Activated B cell treated with CpG ODN at 0.5 μM for 24 hours (primary cell): ENCODE results near the gene TRPM6. TPM values are rescaled to one million over a fixed set of nuclear protein-coding genes. Genes with fewer than 3 reads are reported as not detected.
A peak's percentile ranks its signal among the peaks of the same experiment; 100 is the strongest.

Source experiments
- ATAC-seq: fragments of 200-7000 bp; cut with Tn5 transposase; one replicate; pipeline ENCODE4 v1.10.0; 2021; ENCODE audit warnings: low read depth, mild to moderate bottlenecking, moderate library complexity
- CTCF ChIA-PET: fragments of 350-600 bp; sonication (Branson Sonifier 250); formaldehyde crosslinking; loops from one replicate; lab custom pipeline; 2021; ENCODE audit warnings: antibody characterized with exemption; lab: Charles Lee
- POLR2A ChIA-PET: fragments of 350-600 bp; sonication (Branson Sonifier 250); formaldehyde crosslinking; loops from one replicate; lab custom pipeline; 2021; ENCODE audit warnings: antibody characterized with exemption; lab: Charles Lee
- DNase-seq: peaks from one replicate; pipeline ENCODE4 v3.0.0; 2022
- H3K27ac Mint-ChIP-seq: one replicate; pipeline ENCODE4 v1.8.0; 2020; ENCODE audit warnings: mixed read lengths
- H3K27me3 Mint-ChIP-seq: one replicate; pipeline ENCODE4 v1.8.0; 2021; ENCODE audit warnings: mixed read lengths
- H3K36me3 Mint-ChIP-seq: one replicate; pipeline ENCODE4 v1.8.0; 2021; ENCODE audit warnings: low read depth, mixed read lengths
- H3K4me1 Mint-ChIP-seq: one replicate; pipeline ENCODE4 v1.8.0; 2021; ENCODE audit warnings: mixed read lengths
- H3K4me3 Mint-ChIP-seq: one replicate; pipeline ENCODE4 v1.8.0; 2020; ENCODE audit warnings: mild to moderate bottlenecking, mixed read lengths
- H3K9me3 Mint-ChIP-seq: one replicate; pipeline ENCODE4 v1.8.0; 2020; ENCODE audit warnings: mixed read lengths
- CTCF ChIP-seq: fragments of 200-600 bp; IDR thresholded peaks from one replicate; pipeline ENCODE4 v1.8.0; 2022; ENCODE audit warnings: antibody characterized with exemption, mild to moderate bottlenecking
- intact Hi-C: fragments of 100-400 bp; cut with micrococcal nuclease; formaldehyde crosslinking; loops from one replicate; pipeline ENCODE4 v1.15.1; 2024
- total RNA-seq: library from RNA; stranded (reverse); gene quantifications from 2 replicates; pipeline ENCODE4 v1.2.3, GENCODE V29; 2022

The TRPM6 gene
- total RNA-seq, 1 donor from 2014 or later: not detected

GRCh38 chr9:74795081-74795480, 92.6 kb downstream of the TRPM6 start:
- CTCF ChIA-PET: no interaction called here
- POLR2A ChIA-PET: no interaction called here
- peaks cover 2% of the 10 kb centered on the region for H3K4me1 Mint-ChIP-seq
- no peaks in the 10 kb centered on the region for H3K9me3 Mint-ChIP-seq
- no peak for ATAC-seq
- intact Hi-C loops: no loop called here
- H3K27me3 Mint-ChIP-seq: peaks cover 7% of the 10 kb centered on the region
- no peak overlapping the region for H3K4me3 Mint-ChIP-seq
- TF ChIP-seq CTCF: no peak
- no peak for DNase-seq
- H3K27ac Mint-ChIP-seq: no peak overlapping the region
- no peaks in the 10 kb centered on the region for H3K36me3 Mint-ChIP-seq

DNA sequence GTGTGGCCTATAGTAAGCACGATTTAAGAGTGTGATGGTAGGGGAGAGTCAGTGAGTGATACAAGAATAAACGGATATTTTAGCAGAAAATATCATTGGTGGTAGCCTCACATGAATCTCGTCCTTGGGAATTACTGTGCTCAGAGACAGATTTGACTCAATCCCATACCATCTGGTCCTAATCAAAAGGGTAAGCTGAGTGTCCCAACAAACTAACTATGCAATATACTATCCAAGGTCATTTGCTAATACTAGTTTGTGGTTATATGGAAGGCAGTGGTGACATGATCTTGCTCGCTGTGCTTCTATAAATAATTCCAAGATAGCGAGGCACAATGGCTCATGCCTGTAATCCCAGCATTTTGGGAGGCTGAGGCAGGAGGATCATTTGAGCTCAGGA, 103.2 kb downstream of the TRPM6 start:
- TF ChIP-seq CTCF: no peak
- Mint-ChIP-seq H3K27me3 (peaks cover 12% of the 10 kb centered on the region), H3K9me3 (no peaks in the 10 kb centered on the region), H3K36me3 (no peaks in the 10 kb centered on the region), H3K4me1 (no peaks in the 10 kb centered on the region), H3K4me3 (no peak overlapping the region), H3K27ac (no peak overlapping the region)
- ChIA-PET CTCF (interaction anchor here (0.6 kb wide), 1 partner anchor 11 kb away, joined by 3 read pairs; no protein-coding TSS in a partner anchor), POLR2A (no interaction called here)
- intact Hi-C loops: no loop called here
- DNase-seq (no peak), ATAC-seq (no peak)

- ChIA-PET CTCF (no interaction called here), POLR2A (no interaction called here)
- H3K36me3 Mint-ChIP-seq: no peaks in the 10 kb centered on the region
- no peaks in the 10 kb centered on the region for H3K9me3 Mint-ChIP-seq
- no peak for TF ChIP-seq CTCF
- intact Hi-C loops: no loop called here
- DNase-seq (no peak), ATAC-seq (no peak)
- H3K4me3 Mint-ChIP-seq: no peak overlapping the region
- no peaks in the 10 kb centered on the region for H3K4me1 Mint-ChIP-seq
- H3K27me3 Mint-ChIP-seq: peaks cover 8% of the 10 kb centered on the region
- H3K27ac Mint-ChIP-seq: no peak overlapping the region
These were observed 104.3 kb downstream of the TRPM6 start for GRCh38 chr9:74783408-74783807.

- intact Hi-C loops: loop anchor here (1.0 kb wide), 2 partner anchors 175 to 225 kb away; partner anchors contain the start of gene C9orf40
- H3K27me3 Mint-ChIP-seq: peaks cover 9% of the 10 kb centered on the region
- no peak overlapping the region for H3K27ac Mint-ChIP-seq
- no peak overlapping the region for H3K4me3 Mint-ChIP-seq
- ChIA-PET CTCF (interaction anchor here (0.8 to 9.4 kb wide), 9 partner anchors 10 to 298 kb away, joined by 3 to 178 read pairs (median 5); partner anchors contain the start of gene C9orf40), POLR2A (interaction anchor here (1.1 kb wide), 1 partner anchor 175 kb away, joined by 3 read pairs; the partner anchor contains the start of gene C9orf40)
- DNase-seq (peak; percentile 35), ATAC-seq (no peak)
- TF ChIP-seq CTCF: peak; percentile 63
- H3K4me1 Mint-ChIP-seq: no peaks in the 10 kb centered on the region
- no peaks in the 10 kb centered on the region for H3K9me3 Mint-ChIP-seq
- no peaks in the 10 kb centered on the region for H3K36me3 Mint-ChIP-seq
These were observed 110.4 kb downstream of the TRPM6 start for GRCh38 chr9:74777136-74777879.

DNA sequence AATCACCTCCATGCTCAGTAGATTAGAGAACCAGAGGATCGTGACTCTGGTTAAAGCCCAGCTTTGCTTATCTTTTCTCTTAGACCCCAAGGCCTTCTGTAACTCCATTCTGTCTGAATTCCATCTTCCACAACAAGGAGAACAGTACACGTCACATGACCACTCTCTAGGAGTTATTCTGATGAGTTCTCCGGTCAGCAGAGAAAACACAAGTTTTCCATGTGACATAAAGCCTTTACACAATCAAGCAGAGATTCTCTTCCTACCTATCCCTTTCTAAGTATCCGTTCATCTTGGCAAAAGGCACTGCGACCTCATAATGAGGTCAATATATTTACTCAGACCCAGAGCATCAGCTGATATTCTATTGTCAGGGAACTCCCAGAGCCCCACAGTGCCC, 112.3 kb downstream of the TRPM6 start:
- no peaks in the 10 kb centered on the region for H3K9me3 Mint-ChIP-seq
- H3K4me3 Mint-ChIP-seq: no peak overlapping the region
- peaks cover 12% of the 10 kb centered on the region for H3K27me3 Mint-ChIP-seq
- H3K36me3 Mint-ChIP-seq: no peaks in the 10 kb centered on the region
- CTCF ChIA-PET: interaction anchor here (1.0 to 9.4 kb wide), 14 partner anchors 8 to 310 kb away, joined by 3 to 178 read pairs (median 10); partner anchors contain the start of genes C9orf40 and CARNMT1
- POLR2A ChIA-PET: no interaction called here
- no peak for DNase-seq
- intact Hi-C loops: loop anchor here (2.0 kb wide), 2 partner anchors 409 to 1091 kb away; no protein-coding TSS in a partner anchor
- no peak for ATAC-seq
- H3K27ac Mint-ChIP-seq: no peak overlapping the region
- TF ChIP-seq CTCF: no peak
- H3K4me1 Mint-ChIP-seq: no peaks in the 10 kb centered on the region
